Mucosa of descending colon (tissue), 3 donors: ENCODE data around the gene COL4A4. TPM values are rescaled to one million over a fixed set of nuclear protein-coding genes. Genes with fewer than 3 reads are reported as not detected.

ENCODE experiments used
- ATAC-seq: fragments of 200-7000 bp; cut with Tn5 transposase; one replicate; pipeline ENCODE4 v1.9.1; 2020; ENCODE audit warnings: mild to moderate bottlenecking, moderate library complexity
- DNase-seq, 3 donors: peaks; one replicate each; pipeline ENCODE4 v3.0.0-alpha.2; 2020
- H3K36me3 ChIP-seq: fragments of 200-600 bp; one replicate; pipeline ENCODE4 v1.8.0; 2021; ENCODE audit warnings: low read depth, mild to moderate bottlenecking
- H3K4me1 ChIP-seq: fragments of 200-600 bp; one replicate; pipeline ENCODE4 v1.8.0; 2021; ENCODE audit warnings: low read depth, mild to moderate bottlenecking
- H3K4me3 ChIP-seq: fragments of 200-600 bp; one replicate; pipeline ENCODE4 v1.8.0; 2021; ENCODE audit warnings: mild to moderate bottlenecking
- H3K9me3 ChIP-seq: fragments of 200-600 bp; one replicate; pipeline ENCODE4 v1.8.0; 2021; ENCODE audit warnings: mild to moderate bottlenecking
- intact Hi-C, 2 donors: fragments of 100-400 bp; cut with DNase I in 1 of 2; cut with micrococcal nuclease in 1 of 2; formaldehyde crosslinking; loops; one replicate each; pipeline versions ENCODE4 v1.11.0 to v1.11.1; 2022; cut with DNase I, micrococcal nuclease
- total RNA-seq, 3 donors: library from RNA; stranded (reverse); fragmentation: NEBNext Ultra II Directional in 2 of 3; extraction: Animal tissue kit (Norgen Biotek cat#: 25700) in 2 of 3; gene quantifications; one replicate each; pipeline versions ENCODE4 v1.2.1 to v1.2.4, GENCODE V29; 2021 to 2023
- TF ChIP-seq, protein P1 (sequence below): fragments of 200-600 bp; IDR thresholded peaks from one replicate; pipeline ENCODE4 v1.8.0; 2022; ENCODE audit warnings: antibody characterized with exemption, mild to moderate bottlenecking
- donor health status: DM: no; HTN: no; CAD: no; lungs with moderate emphysema.
- donor health status: DM: no; HTN: no; CAD: no.
- donor health status: DM: no; HTN: yes; CAD: no.

COL4A4 gene
- total RNA-seq, 3 donors from 2014 or later = 0.44 to 1.2 (median 1.1) TPM

DNA sequence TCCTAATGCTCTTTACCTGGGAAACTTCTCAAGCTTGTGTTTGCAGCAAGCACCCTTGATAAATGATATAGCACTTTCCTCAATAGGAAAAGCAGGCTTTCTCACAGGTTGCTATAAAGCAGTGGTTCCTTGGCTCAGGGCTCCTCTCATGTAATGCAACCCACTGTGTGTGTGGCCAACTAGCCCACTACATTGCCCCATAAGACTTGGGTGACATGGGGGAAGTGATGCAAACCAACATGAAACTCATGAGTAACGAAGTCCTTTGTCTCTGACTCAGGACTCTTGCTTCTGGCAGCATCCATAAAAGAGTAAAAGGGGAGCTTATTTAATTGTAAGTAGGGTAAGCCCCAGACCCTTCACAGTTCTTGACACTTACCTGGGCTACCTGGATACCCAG is 106.9 kb downstream of the COL4A4 start:
- H3K4me1 ChIP-seq = no peaks in the 10 kb centered on the region
- ATAC-seq = no peak
- no peak overlapping the region for H3K4me3 ChIP-seq
- intact Hi-C loops = no loop called here
- no peaks in the 10 kb centered on the region for H3K36me3 ChIP-seq
- TF ChIP-seq, protein P1, sequence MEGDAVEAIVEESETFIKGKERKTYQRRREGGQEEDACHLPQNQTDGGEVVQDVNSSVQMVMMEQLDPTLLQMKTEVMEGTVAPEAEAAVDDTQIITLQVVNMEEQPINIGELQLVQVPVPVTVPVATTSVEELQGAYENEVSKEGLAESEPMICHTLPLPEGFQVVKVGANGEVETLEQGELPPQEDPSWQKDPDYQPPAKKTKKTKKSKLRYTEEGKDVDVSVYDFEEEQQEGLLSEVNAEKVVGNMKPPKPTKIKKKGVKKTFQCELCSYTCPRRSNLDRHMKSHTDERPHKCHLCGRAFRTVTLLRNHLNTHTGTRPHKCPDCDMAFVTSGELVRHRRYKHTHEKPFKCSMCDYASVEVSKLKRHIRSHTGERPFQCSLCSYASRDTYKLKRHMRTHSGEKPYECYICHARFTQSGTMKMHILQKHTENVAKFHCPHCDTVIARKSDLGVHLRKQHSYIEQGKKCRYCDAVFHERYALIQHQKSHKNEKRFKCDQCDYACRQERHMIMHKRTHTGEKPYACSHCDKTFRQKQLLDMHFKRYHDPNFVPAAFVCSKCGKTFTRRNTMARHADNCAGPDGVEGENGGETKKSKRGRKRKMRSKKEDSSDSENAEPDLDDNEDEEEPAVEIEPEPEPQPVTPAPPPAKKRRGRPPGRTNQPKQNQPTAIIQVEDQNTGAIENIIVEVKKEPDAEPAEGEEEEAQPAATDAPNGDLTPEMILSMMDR = no peak
- no peak for DNase-seq
- H3K9me3 ChIP-seq = no peaks in the 10 kb centered on the region

DNA sequence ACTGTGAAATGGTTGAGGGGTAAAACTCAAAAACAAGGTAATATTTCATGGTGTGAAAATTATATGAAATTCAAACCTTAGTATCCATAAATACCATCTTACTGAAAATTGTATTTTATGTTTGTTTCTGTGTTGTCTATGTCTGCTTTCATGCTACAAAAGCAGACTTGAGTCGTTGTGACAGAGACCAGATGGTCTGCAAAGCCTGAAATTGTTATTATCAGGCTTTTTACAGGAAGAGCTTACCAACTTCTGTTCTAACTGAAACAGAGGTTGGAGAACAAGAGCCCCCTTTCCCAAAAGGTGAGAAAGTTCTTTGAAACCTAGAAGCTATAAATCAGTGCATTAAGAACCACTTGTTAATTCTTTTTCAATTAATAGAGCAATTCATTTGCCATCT is 110.0 kb downstream of the COL4A4 start:
- DNase-seq (no peak), ATAC-seq (no peak)
- TF ChIP-seq, protein P1 = no peak
- H3K36me3 ChIP-seq = no peaks in the 10 kb centered on the region
- H3K9me3 ChIP-seq = no peaks in the 10 kb centered on the region
- H3K4me1 ChIP-seq = no peaks in the 10 kb centered on the region
- intact Hi-C loops = no loop called here
- H3K4me3 ChIP-seq = no peak overlapping the region

GRCh38 chr2:227052879-227053278 is 111.1 kb downstream of the COL4A4 start:
- H3K4me1 ChIP-seq = no peaks in the 10 kb centered on the region
- peak in 1 of 3 donors; percentile 19 for DNase-seq
- TF ChIP-seq, protein P1 = no peak

DNA sequence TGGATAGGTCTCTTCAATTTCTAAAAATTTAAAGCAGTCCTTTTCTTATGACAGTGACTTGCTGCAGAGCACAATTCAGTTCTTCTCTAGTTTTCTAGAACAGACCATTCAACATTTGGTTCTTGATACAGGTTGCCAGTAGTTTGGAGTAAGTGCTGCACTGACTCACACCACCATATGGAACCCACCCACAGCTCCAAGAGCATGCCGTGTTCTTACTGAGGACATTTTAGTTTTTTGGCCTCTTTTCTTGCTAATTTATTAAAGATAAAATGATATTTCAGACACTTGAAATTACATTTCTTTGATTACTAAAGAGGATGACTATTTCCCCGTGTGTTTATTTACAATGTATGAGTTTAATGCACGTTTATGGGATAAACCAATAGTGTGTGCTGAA is 120.0 kb downstream of the COL4A4 start:
- TF ChIP-seq, protein P1 = no peak

More at GRCh38 chr2:227052879-227053278, 111.1 kb downstream of the COL4A4 start:
- Histone ChIP-seq H3K36me3 (no peaks in the 10 kb centered on the region), H3K4me3 (no peak overlapping the region), H3K9me3 (no peaks in the 10 kb centered on the region)
- peak; percentile 84 for ATAC-seq
- intact Hi-C loops = no loop called here

GRCh38 chr2:227038550-227039189 is 125.3 kb downstream of the COL4A4 start:
- Histone ChIP-seq H3K36me3 (no peaks in the 10 kb centered on the region), H3K4me3 (no peak overlapping the region), H3K4me1 (no peaks in the 10 kb centered on the region), H3K9me3 (no peaks in the 10 kb centered on the region)
- TF ChIP-seq, protein P1 = no peak
- ATAC-seq = peak; percentile 85
- no peak for DNase-seq
- intact Hi-C loops = loop anchor here in 1 of 2 donors (10.0 kb wide), 1 partner anchor 66 kb away; no protein-coding TSS in a partner anchor

More for the DNA sequence above, 120.0 kb downstream of the COL4A4 start:
- H3K4me3 ChIP-seq = no peak overlapping the region
- no peaks in the 10 kb centered on the region for H3K4me1 ChIP-seq
- no peaks in the 10 kb centered on the region for H3K9me3 ChIP-seq
- no peak for ATAC-seq
- intact Hi-C loops = no loop called here
- H3K36me3 ChIP-seq = no peaks in the 10 kb centered on the region
- no peak for DNase-seq
